ENCODE results near the gene NDUFA6. TPM values are rescaled to one million over a fixed set of nuclear protein-coding genes. Genes with fewer than 3 reads are reported as not detected.
A peak's percentile ranks its signal among the peaks of the same experiment; 100 is the strongest.
"Not testable (repeated sequence)": the region's sequence is repeated elsewhere in the genome, so short reads cannot be mapped to it uniquely, and the experiment has no call there.

NDUFA6 gene
- total RNA-seq, 4 donors from 2014 or later = 117 to 139 (median 125) TPM

DNA sequence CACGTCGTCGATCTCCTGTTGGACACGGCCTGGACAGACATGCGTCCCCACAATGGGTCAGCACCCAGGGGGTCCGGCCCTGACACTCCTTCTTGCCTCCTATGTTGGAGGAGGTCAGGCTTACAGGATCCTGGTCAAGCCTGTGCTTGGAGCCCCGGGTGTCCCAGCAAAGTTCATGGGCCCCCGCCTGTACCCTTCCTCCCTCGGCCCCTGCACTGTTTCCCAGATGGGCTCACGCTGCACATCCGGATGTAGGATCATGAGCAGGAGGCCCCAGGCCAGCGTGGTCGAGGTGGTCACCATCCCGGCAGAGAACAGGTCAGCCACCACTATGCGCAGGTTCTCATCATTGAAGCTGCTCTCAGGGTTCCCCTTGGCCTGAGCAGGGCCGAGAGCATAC, 37.0 kb upstream of the NDUFA6 start:
- H3K4me3 ChIP-seq = no peak overlapping the region
- no peak for DNase-seq
- no peaks in the 10 kb centered on the region for H3K27me3 ChIP-seq
- no peak for TF ChIP-seq POLR2A (IDR thresholded peaks at IDR 0.05)
- TF ChIP-seq, protein P1, sequence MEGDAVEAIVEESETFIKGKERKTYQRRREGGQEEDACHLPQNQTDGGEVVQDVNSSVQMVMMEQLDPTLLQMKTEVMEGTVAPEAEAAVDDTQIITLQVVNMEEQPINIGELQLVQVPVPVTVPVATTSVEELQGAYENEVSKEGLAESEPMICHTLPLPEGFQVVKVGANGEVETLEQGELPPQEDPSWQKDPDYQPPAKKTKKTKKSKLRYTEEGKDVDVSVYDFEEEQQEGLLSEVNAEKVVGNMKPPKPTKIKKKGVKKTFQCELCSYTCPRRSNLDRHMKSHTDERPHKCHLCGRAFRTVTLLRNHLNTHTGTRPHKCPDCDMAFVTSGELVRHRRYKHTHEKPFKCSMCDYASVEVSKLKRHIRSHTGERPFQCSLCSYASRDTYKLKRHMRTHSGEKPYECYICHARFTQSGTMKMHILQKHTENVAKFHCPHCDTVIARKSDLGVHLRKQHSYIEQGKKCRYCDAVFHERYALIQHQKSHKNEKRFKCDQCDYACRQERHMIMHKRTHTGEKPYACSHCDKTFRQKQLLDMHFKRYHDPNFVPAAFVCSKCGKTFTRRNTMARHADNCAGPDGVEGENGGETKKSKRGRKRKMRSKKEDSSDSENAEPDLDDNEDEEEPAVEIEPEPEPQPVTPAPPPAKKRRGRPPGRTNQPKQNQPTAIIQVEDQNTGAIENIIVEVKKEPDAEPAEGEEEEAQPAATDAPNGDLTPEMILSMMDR (IDR thresholded peaks at IDR 0.05 in 4 of 5, conservative IDR thresholded peaks at IDR 0.05 in 1 of 5) = no peak
- in situ Hi-C loops (cut with MboI; ENCODE audit: low sequenced_read_pairs in 4 of 4) (no loop called here), intact Hi-C loops (cut with DNase I; ENCODE audit: low total_unique reads) (no loop called here)
- H3K4me1 ChIP-seq = no peaks in the 10 kb centered on the region
- no peak overlapping the region for H3K27ac ChIP-seq
- no peak for ATAC-seq
- H3K36me3 ChIP-seq = no peaks in the 10 kb centered on the region
- H3K9me3 ChIP-seq = no peaks in the 10 kb centered on the region

DNA sequence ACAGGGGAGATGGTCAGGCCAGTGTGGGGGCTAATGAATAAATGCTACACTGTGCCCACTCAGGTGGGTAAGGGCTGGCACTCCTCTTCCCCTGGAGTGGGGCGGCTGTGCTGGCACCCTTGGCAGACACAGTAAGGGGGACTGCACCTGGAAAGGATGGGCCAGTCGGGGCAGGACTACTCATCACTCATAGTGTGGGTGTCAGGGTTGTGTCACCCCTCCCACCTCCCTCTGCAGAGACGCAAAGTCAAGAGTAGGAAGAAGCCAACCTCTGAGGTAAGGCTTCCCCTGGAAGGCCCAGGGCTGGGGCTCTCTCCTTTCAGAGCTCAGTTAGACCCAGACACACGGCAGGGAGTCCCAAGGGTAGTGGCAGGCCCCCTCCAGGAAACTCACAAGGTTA, 33.0 kb upstream of the NDUFA6 start:
- ATAC-seq; H3K36me3 ChIP-seq; H3K4me1 ChIP-seq; DNase-seq; H3K27me3 ChIP-seq; in situ Hi-C loops (cut with MboI; ENCODE audit: low sequenced_read_pairs in 4 of 4); H3K4me3 ChIP-seq; intact Hi-C loops (cut with DNase I; ENCODE audit: low total_unique reads); H3K9me3 ChIP-seq; H3K27ac ChIP-seq: not testable (repeated sequence)

DNA sequence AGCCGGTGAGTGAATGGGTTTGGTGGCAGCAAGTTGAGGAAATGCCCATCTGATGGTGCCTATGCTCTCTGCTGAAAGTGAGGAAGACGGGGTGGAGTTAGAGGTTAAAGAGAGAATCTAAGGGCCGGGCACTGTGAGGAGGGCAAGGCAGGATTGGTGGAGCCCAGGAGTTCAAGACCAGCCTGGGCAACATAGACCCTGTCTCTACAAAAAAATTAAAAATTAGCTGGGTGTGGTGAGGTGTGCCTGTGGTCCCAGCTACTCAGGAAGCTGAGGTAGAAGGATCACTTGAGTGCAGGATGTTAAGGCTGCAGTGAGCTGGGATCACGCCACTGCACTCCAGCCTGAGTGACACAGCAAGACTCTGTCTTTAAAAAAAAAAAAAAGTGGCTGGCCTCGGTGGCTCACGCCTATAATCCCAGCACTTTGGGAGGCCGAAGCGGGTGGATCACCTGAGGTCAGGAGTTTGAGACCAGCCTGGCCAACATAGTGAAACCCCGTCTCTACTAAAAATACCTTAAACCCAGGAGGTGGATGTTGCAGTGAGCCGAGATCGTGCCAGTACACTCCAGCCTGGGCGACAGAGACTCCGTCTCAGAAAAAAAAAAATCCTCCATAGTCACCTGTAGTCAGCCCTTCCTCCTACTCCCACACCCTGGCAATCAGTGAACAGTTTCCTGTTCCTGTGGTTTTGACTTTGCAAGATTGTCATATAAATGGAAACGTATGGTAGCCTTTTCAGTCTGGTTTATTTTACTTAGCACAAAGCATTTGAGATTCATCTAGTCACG, 29.9 kb upstream of the NDUFA6 start:
- intact Hi-C loops (cut with DNase I; ENCODE audit: low total_unique reads); in situ Hi-C loops (cut with MboI; ENCODE audit: low sequenced_read_pairs in 4 of 4); H3K4me1 ChIP-seq; H3K9me3 ChIP-seq; DNase-seq; H3K4me3 ChIP-seq; H3K36me3 ChIP-seq; H3K27me3 ChIP-seq; H3K27ac ChIP-seq; ATAC-seq: not testable (repeated sequence)

DNA sequence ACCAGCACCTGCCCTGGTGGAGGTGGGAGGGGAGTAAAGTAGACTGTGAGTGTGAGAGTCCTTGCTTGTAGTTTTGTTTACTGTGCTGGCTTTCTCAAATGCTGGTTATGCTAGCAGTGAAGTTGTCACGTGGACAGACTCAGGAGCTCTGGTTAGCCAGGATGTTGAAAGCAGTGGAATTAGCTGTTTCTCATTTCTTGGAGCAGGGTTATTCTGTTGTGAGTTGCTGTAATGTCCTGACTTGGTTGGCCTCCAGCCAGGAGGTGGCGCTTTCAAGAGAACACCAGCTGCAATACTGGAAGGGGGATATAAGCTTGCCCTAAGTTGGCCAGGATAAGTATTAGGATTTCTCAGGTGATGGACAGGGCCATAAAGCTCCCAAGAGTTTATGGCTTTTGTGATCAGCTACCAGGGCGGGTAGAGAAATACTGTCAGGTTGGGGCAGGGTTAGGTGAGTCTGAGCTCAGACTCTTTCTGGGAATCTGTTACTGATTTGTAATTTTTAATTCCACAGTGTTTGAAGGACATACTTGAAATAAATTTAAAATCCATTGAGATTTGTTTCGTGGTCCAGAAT, 26.4 kb upstream of the NDUFA6 start:
- in situ Hi-C loops (cut with MboI; ENCODE audit: low sequenced_read_pairs in 4 of 4) = no loop called here
- DNase-seq (no peak), ATAC-seq (peak; percentile 24 to 58)
- Histone ChIP-seq H3K27ac (peak overlapping the region in 1 of 4 donors; percentile 31), H3K9me3 (no peaks in the 10 kb centered on the region), H3K27me3 (no peaks in the 10 kb centered on the region), H3K4me1 (peaks cover 6 to 8% of the 10 kb centered on the region in 2 donors), H3K36me3 (no peaks in the 10 kb centered on the region), H3K4me3 (no peak overlapping the region)
- no peak for TF ChIP-seq POLR2A (IDR thresholded peaks at IDR 0.05)
- TF ChIP-seq, protein P1 (IDR thresholded peaks at IDR 0.05 in 4 of 5, conservative IDR thresholded peaks at IDR 0.05 in 1 of 5) = no peak
- intact Hi-C loops (cut with DNase I; ENCODE audit: low total_unique reads) = loop anchor here (10.0 kb wide), 1 partner anchor 152 kb away; the partner anchor contains the start of gene SEPTIN3

DNA sequence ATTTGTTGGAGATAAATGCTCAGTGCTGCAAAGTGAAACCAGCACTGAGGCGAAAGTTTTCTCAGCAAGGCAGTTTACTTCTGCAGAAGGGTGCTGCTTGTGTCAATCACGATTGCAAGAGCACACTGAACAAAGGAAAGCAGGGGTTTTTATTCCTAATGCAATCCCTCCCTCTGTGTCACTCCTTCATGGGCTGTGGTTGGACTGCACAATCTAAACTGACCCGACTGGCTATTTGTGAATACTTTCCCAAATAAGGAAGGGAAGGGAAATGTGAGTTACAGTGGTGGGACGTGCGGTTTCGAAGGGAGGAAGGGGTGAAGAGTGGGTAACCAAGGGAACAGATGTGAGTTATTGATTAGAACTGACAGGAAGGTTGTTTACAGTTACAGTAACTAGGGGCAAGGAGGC, 24.9 kb upstream of the NDUFA6 start:
- intact Hi-C loops (cut with DNase I; ENCODE audit: low total_unique reads) = loop anchor here (10.0 kb wide), 1 partner anchor 151 kb away; the partner anchor contains the start of gene SEPTIN3
- H3K4me3 ChIP-seq; in situ Hi-C loops (cut with MboI; ENCODE audit: low sequenced_read_pairs in 4 of 4); H3K4me1 ChIP-seq; H3K27ac ChIP-seq; DNase-seq; ATAC-seq; H3K9me3 ChIP-seq; H3K36me3 ChIP-seq; H3K27me3 ChIP-seq: not testable (repeated sequence)

DNA sequence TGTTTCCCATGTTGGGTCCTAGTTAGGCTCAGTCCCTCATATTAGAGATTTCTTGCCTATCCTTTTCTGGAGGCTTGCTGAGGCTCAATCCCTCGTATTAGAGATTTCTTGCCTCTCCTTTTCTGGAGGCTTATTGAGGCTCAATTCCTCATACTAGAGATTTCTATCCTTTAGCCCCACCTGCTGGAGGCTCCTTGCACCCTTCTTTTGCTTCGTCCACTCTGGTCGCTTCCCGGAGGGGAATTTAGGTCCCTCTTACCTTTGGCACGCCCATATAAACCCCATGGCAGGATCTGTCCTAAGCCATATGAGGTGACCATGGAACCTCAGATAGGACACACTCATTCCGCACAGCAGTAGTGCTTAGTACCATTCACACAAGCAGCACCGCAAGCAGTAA, 24.1 kb upstream of the NDUFA6 start:
- H3K36me3 ChIP-seq = no peaks in the 10 kb centered on the region
- H3K27me3 ChIP-seq = no peaks in the 10 kb centered on the region
- no peak for ATAC-seq
- H3K4me3 ChIP-seq = no peak overlapping the region
- DNase-seq = no peak
- TF ChIP-seq, protein P1 (IDR thresholded peaks at IDR 0.05 in 4 of 5, conservative IDR thresholded peaks at IDR 0.05 in 1 of 5) = peak in 1 of 5 experiments; percentile 38
- no peak for TF ChIP-seq POLR2A (IDR thresholded peaks at IDR 0.05)
- intact Hi-C loops (cut with DNase I; ENCODE audit: low total_unique reads) = loop anchor here (1.0 to 10.0 kb wide), 2 partner anchors 24 to 150 kb away; partner anchors contain the start of genes NDUFA6 and SEPTIN3
- in situ Hi-C loops (cut with MboI; ENCODE audit: low sequenced_read_pairs in 4 of 4) = no loop called here
- no peaks in the 10 kb centered on the region for H3K9me3 ChIP-seq
- H3K4me1 ChIP-seq = peaks cover 6 to 8% of the 10 kb centered on the region in 2 donors
- no peak overlapping the region for H3K27ac ChIP-seq

DNA sequence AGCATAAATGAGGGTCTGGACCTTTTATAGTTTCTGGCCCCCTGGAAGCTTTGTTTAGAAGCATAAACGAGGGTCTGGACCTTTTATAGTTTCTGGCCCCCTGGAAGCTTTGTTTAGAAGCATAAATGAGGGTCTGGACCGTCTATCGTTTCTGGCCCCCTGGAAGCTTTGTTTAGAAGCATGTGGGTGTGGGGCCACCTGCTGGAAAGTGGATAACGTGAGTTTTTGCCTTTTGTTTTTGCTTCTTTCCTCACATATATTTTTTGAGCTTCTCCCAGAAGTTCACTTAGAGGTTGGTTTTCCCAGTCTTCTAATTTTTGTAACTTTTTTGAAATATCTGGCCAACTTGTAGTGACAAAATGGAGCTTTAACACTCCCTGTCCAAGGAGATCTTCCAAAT, 22.2 kb upstream of the NDUFA6 start:
- H3K36me3 ChIP-seq; in situ Hi-C loops (cut with MboI; ENCODE audit: low sequenced_read_pairs in 4 of 4); H3K9me3 ChIP-seq; H3K4me3 ChIP-seq; ATAC-seq; H3K4me1 ChIP-seq; H3K27me3 ChIP-seq; DNase-seq; H3K27ac ChIP-seq: not testable (repeated sequence)
- intact Hi-C loops (cut with DNase I; ENCODE audit: low total_unique reads) = loop anchor here (10.0 kb wide), 1 partner anchor 148 kb away; the partner anchor contains the start of gene SEPTIN3

All from gastrocnemius medialis (tissue), 4 donors.